ENCODE data around the gene GSTM4. TPM values are rescaled to one million over a fixed set of nuclear protein-coding genes. Genes with fewer than 3 reads are reported as not detected.
"Not testable (repeated sequence)": the region's sequence is repeated elsewhere in the genome, so short reads cannot be mapped to it uniquely, and the experiment has no call there.

GSTM4 gene
- total RNA-seq, 1 experiment from 2014 or later: 41.8 TPM

- DNase-seq (ENCODE audit: low spot score): no peak
Measured at GRCh38 chr1:109704173-109704572, 48.3 kb downstream of the GSTM4 start.

- no peak for DNase-seq (ENCODE audit: low spot score)
Measured at GRCh38 chr1:109705411-109705810, 49.5 kb downstream of the GSTM4 start.

GRCh38 chr1:109708949-109709348, 53.0 kb downstream of the GSTM4 start:
- DNase-seq (ENCODE audit: low spot score): not testable (repeated sequence)

- DNase-seq (ENCODE audit: low spot score): not testable (repeated sequence)
Measured at GRCh38 chr1:109709822-109710221, 53.9 kb downstream of the GSTM4 start.

Other genes starting within 250 kb of the GSTM4 start
- gene PSMA5, start 229.7 kb upstream of the GSTM4 start, total RNA-seq (2014; rRNA removed; shearing (Covaris generic)): 142 and 190 TPM in 2 replicates
- gene SYPL2, start 189.6 kb upstream of the GSTM4 start, total RNA-seq (2014; rRNA removed; shearing (Covaris generic)): 0.24 TPM in 1 of 2 replicates, not detected in the other
- gene ATXN7L2, start 172.2 kb upstream of the GSTM4 start, total RNA-seq (2014; rRNA removed; shearing (Covaris generic)): 3.0 and 5.4 TPM in 2 replicates
- gene CYB561D1, start 162.0 kb upstream of the GSTM4 start, total RNA-seq (2014; rRNA removed; shearing (Covaris generic)): 5.4 and 5.7 TPM in 2 replicates
- 0.10 TPM in 1 of 2 replicates, not detected in the other for gene AMIGO1, start 146.4 kb upstream of the GSTM4 start, total RNA-seq (2014; rRNA removed; shearing (Covaris generic))
- gene GPR61, start 116.2 kb upstream of the GSTM4 start, total RNA-seq (2014; rRNA removed; shearing (Covaris generic)): not detected in 2 replicates
- gene GNAI3, start 107.5 kb upstream of the GSTM4 start, total RNA-seq (2014; rRNA removed; shearing (Covaris generic)): 13.8 and 14.8 TPM in 2 replicates
- gene GNAT2, start 36.5 kb upstream of the GSTM4 start, total RNA-seq (2014; rRNA removed; shearing (Covaris generic)): 0.41 TPM in 1 of 2 replicates, not detected in the other
- 47.5 and 75.8 TPM in 2 replicates for gene AMPD2, start 36.3 kb upstream of the GSTM4 start, total RNA-seq (2014; rRNA removed; shearing (Covaris generic))
- gene GSTM2, start 12.0 kb downstream of the GSTM4 start, total RNA-seq (2014; rRNA removed; shearing (Covaris generic)): 8.9 and 16.9 TPM in 2 replicates
- not detected in 2 replicates for gene GSTM1, start 31.7 kb downstream of the GSTM4 start, total RNA-seq (2014; rRNA removed; shearing (Covaris generic))
- 0.03 TPM in 1 of 2 replicates, not detected in the other for gene GSTM5, start 56.2 kb downstream of the GSTM4 start, total RNA-seq (2014; rRNA removed; shearing (Covaris generic))
- 40.8 and 49.2 TPM in 2 replicates for gene GSTM3, start 84.9 kb downstream of the GSTM4 start, total RNA-seq (2014; rRNA removed; shearing (Covaris generic))
- gene EPS8L3, start 107.8 kb downstream of the GSTM4 start, total RNA-seq (2014; rRNA removed; shearing (Covaris generic)): not detected in 2 replicates

All from A172 (cell line).